Ascending aorta (tissue), 2 donors: ENCODE measurements around the gene PATJ. TPM values are rescaled to one million over a fixed set of nuclear protein-coding genes. Genes with fewer than 3 reads are reported as not detected.

Experiments used
- DNase-seq, 2 donors: peaks; one replicate each; pipeline ENCODE4 v3.0.0-alpha.2; 2019; ENCODE audit warnings: low spot score in 2 of 2
- H3K27ac ChIP-seq, 2 donors: fragments of 200-600 bp; sonication (generic); one replicate each; pipeline ENCODE4 v1.5.1; 2016 to 2017; ENCODE audit warnings: mild to moderate bottlenecking in 1 of 2
- H3K27me3 ChIP-seq: fragments of 200-600 bp; sonication (generic); one replicate; pipeline ENCODE4 v1.5.1; 2017
- H3K36me3 ChIP-seq, 2 donors: fragments of 200-600 bp; sonication (generic); one replicate each; pipeline ENCODE4 v1.5.1; 2016
- H3K4me1 ChIP-seq, 2 donors: fragments of 200-600 bp; sonication (generic); one replicate each; pipeline ENCODE4 v1.5.1; 2016 to 2017; ENCODE audit warnings: mild to moderate bottlenecking in 1 of 2
- H3K4me3 ChIP-seq, 2 donors: fragments of 200-600 bp; sonication (generic); one replicate each; pipeline ENCODE4 v1.5.1; 2016 to 2017; ENCODE audit warnings: mild to moderate bottlenecking in 1 of 2
- H3K9me3 ChIP-seq, 2 donors: fragments of 200-600 bp; sonication (generic); one replicate each; pipeline ENCODE4 v1.5.1; 2016
- CTCF ChIP-seq, 3 experiments: fragments of 200-600 bp in 2 of 3; fragments of 450-650 bp in 1 of 3; sonication (generic) in 2 of 3; IDR thresholded peaks; one replicate each; pipeline ENCODE4 v1.5.1; 2016 to 2019; ENCODE audit warnings: antibody characterized with exemption in 3 of 3, mild to moderate bottlenecking in 1 of 3, moderate library complexity in 1 of 3
- intact Hi-C: fragments of 100-400 bp; cut with DNase I; formaldehyde crosslinking; loops from one replicate; pipeline ENCODE4 v1.15.1; 2023
- total RNA-seq: library from RNA; depleted of rRNA; stranded (reverse); fragments of >200 nt; gene quantifications from one replicate; pipeline ENCODE4 v1.1.0, GENCODE V29; 2016

The PATJ gene
- total RNA-seq, 1 donor from 2014 or later: 26.7 TPM

GRCh38 chr1:62113507-62113906 is 371.2 kb downstream of the PATJ start:
- no peak for DNase-seq
- intact Hi-C loops: no loop called here
- no peak overlapping the region for H3K4me3 ChIP-seq
- peaks cover 3 to 4% of the 10 kb centered on the region in 2 donors for H3K36me3 ChIP-seq
- no peak for TF ChIP-seq CTCF (IDR thresholded peaks at IDR 0.05)
- no peaks in the 10 kb centered on the region for H3K27me3 ChIP-seq
- no peaks in the 10 kb centered on the region for H3K4me1 ChIP-seq
- H3K9me3 ChIP-seq: no peaks in the 10 kb centered on the region
- H3K27ac ChIP-seq: no peak overlapping the region

GRCh38 chr1:62117018-62117750 is 374.9 kb downstream of the PATJ start:
- intact Hi-C loops: no loop called here
- DNase-seq: no peak
- H3K4me1 ChIP-seq: no peaks in the 10 kb centered on the region
- H3K36me3 ChIP-seq: peaks cover 3 to 4% of the 10 kb centered on the region in 2 donors
- H3K4me3 ChIP-seq: no peak overlapping the region
- no peak overlapping the region for H3K27ac ChIP-seq
- no peak for TF ChIP-seq CTCF (IDR thresholded peaks at IDR 0.05)
- H3K27me3 ChIP-seq: no peaks in the 10 kb centered on the region
- H3K9me3 ChIP-seq: no peaks in the 10 kb centered on the region

- intact Hi-C loops: no loop called here
- Histone ChIP-seq H3K4me3 (no peak overlapping the region), H3K36me3 (peaks cover 0 to 26% of the 10 kb centered on the region in 2 donors), H3K27ac (no peak overlapping the region), H3K4me1 (no peaks in the 10 kb centered on the region), H3K27me3 (no peaks in the 10 kb centered on the region), H3K9me3 (no peaks in the 10 kb centered on the region)
- DNase-seq: no peak
- TF ChIP-seq CTCF (IDR thresholded peaks at IDR 0.05): no peak
Observed at GRCh38 chr1:62126579-62127290, 384.5 kb downstream of the PATJ start.

- intact Hi-C loops: no loop called here
- Histone ChIP-seq H3K27me3 (no peaks in the 10 kb centered on the region), H3K36me3 (peaks cover 0 to 31% of the 10 kb centered on the region in 2 donors), H3K4me3 (no peak overlapping the region), H3K9me3 (no peaks in the 10 kb centered on the region), H3K4me1 (no peaks in the 10 kb centered on the region), H3K27ac (no peak overlapping the region)
- DNase-seq: no peak
- no peak for TF ChIP-seq CTCF (IDR thresholded peaks at IDR 0.05)
Observed at GRCh38 chr1:62128745-62129144, 386.5 kb downstream of the PATJ start.

GRCh38 chr1:62131093-62131725 is 388.9 kb downstream of the PATJ start:
- DNase-seq: no peak
- intact Hi-C loops: loop anchor here (2.0 kb wide), 1 partner anchor 48 kb away; no protein-coding TSS in a partner anchor
- peak; percentile 8 to 71 (median 54) for TF ChIP-seq CTCF (IDR thresholded peaks at IDR 0.05)
- Histone ChIP-seq H3K4me1 (no peaks in the 10 kb centered on the region), H3K36me3 (peaks cover 0 to 31% of the 10 kb centered on the region in 2 donors), H3K27me3 (no peaks in the 10 kb centered on the region), H3K9me3 (no peaks in the 10 kb centered on the region), H3K4me3 (no peak overlapping the region), H3K27ac (no peak overlapping the region)
